Mammary epithelial cell (primary cell): ENCODE data around the gene KLRD1.
"Not testable (repeated sequence)": the region's sequence is repeated elsewhere in the genome, so short reads cannot be mapped to it uniquely, and the experiment has no call there.

ENCODE experiments used
- EZH2 ChIP-seq: IDR thresholded peaks from 2 replicates; pipeline ENCODE4 v1.6.1; 2012; ENCODE audit warnings: low read length, inconsistent platforms, borderline replicate concordance
- TF ChIP-seq, protein P1 (sequence below), 2 donors: IDR thresholded peaks in 1 of 2; conservative IDR thresholded peaks in 1 of 2; 2 replicates each; pipeline ENCODE4 v1.5.1; 2011 to 2012; ENCODE audit warnings: inconsistent platforms in 2 of 2, low read length in 2 of 2, mild to moderate bottlenecking in 2 of 2, control low read depth in 1 of 2, low read depth in 1 of 2; ENCODE audit not compliant: insufficient read depth in 1 of 2; ENCODE audit errors: extremely low read depth in 1 of 2

DNA sequence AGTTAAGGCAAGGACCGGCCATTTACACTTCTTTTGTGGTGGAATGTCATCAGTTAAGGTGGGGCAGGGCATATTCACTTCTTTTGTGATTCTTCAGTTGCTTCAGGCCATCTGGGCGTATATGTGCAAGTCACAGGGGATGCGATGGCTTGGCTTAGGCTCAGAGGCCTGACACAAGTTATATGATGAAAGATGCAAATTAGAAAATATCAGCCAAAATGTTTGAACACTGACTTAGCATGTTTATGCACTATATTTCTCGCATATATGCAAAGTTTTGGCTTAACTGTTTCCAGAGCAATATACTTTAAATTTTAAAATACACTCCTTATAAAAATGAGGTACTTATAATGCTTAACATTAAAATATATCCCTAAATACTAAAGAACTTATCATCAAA is 30.8 kb downstream of the KLRD1 start:
- TF ChIP-seq, protein P1, sequence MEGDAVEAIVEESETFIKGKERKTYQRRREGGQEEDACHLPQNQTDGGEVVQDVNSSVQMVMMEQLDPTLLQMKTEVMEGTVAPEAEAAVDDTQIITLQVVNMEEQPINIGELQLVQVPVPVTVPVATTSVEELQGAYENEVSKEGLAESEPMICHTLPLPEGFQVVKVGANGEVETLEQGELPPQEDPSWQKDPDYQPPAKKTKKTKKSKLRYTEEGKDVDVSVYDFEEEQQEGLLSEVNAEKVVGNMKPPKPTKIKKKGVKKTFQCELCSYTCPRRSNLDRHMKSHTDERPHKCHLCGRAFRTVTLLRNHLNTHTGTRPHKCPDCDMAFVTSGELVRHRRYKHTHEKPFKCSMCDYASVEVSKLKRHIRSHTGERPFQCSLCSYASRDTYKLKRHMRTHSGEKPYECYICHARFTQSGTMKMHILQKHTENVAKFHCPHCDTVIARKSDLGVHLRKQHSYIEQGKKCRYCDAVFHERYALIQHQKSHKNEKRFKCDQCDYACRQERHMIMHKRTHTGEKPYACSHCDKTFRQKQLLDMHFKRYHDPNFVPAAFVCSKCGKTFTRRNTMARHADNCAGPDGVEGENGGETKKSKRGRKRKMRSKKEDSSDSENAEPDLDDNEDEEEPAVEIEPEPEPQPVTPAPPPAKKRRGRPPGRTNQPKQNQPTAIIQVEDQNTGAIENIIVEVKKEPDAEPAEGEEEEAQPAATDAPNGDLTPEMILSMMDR (conservative IDR thresholded peaks at IDR 0.05 in 1 of 2, IDR thresholded peaks at IDR 0.05 in 1 of 2; ENCODE audit: extremely low read depth in 1 of 2, insufficient read depth in 1 of 2, low read depth in 1 of 2, low read length in 2 of 2) = not testable (repeated sequence)
- TF ChIP-seq EZH2 = not testable (repeated sequence)
